GM23248 (cell line): ENCODE data around the gene TGFBR3L.

Source experiments
- EZH2 ChIP-seq: fragments of 200-600 bp; sonication (generic); IDR thresholded peaks from 2 replicates; pipeline ENCODE4 v1.6.1; 2018; ENCODE audit warnings: antibody characterized with exemption, mild to moderate bottlenecking; ENCODE audit not compliant: insufficient read depth, poor library complexity, severe bottlenecking
- EZH2phosphoT487 ChIP-seq: fragments of 200-600 bp; sonication (generic); IDR thresholded peaks from 2 replicates; pipeline ENCODE4 v1.6.1; 2018; ENCODE audit warnings: antibody characterized with exemption, moderate library complexity, mild to moderate bottlenecking, low read depth; ENCODE audit not compliant: insufficient read depth

DNA sequence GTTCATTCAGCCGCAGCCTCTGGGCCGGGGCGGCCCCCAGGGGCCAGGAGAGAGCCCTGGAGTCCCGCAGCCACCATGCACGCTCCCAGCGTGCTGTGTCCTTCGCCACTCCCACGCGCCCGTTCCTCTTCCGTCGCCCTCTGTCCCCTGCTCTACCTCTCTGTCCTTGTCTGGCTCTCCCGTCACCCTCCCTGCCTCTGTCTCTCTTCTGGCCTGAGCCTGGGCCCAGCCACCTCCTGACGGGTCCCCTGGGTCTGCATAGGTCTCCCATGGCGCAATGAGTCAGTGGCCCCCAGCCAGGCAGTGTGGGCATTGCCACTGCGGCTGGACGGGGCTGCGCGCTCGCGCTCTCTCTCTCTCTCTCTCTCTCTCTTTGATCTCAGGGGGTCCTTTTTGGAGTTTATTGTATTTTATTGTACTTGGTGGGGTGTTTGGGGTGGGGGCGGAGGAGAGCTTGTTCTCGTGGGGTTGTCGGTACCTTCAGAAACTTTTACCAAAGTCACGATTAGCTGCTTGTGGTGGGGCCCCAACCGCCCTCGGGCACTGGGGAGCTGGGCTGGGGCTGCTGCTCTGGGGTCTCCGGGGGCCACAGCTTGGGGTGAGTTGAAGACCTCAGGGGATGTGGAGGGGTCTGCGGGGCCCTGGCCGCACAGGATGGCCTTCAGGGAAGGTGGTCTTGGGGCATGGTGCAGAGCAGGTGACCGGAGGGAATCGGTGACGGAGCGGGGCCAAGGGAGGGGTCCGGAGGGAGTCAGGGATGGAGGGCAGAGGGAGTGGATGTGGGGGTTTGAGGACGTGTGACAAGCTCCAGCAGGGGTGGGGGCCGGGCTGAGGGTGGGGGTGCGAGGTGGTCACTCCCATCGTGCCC, 1.7 kb upstream of the TGFBR3L start:
- TF ChIP-seq EZH2: no peak
- no peak for TF ChIP-seq EZH2phosphoT487
